GM20431 (cell line): ENCODE results near the gene OMP.

Experiments used
- in situ Hi-C: fragments of 300-500 bp; cut with MseI, MboI; formaldehyde crosslinking; loops from one replicate; pipeline ENCODE4 v1.15.0; 2020; ENCODE audit warnings: low sequenced_read_pairs; ENCODE audit not compliant: unreplicated experiment

Gene OMP

DNA sequence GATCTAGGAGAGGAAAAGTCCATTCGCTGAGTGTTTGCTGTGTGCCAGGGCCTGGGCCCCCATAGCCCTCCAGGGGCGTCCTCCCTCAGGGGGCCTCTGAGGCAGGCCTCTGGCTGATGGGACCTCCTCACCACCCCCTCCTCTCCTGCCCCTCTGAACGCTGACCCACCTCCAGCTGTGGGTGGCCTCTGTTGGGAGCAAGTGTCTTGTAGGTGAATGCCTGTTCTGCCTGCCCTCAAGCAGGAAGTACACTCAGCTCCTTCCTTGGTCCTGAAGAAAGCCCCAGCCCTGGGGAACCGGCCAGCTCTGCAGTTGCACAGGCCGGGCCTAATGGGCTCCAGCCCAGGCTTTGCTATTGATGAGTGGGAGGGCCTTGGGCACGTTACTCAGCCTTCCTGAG lies 28.9 kb downstream of the OMP start:
- in situ Hi-C loops, result no loop called here

GRCh38 chr11:77135069-77135468 lies 32.4 kb downstream of the OMP start:
- in situ Hi-C loops, result no loop called here

- in situ Hi-C loops, result no loop called here
Observed at GRCh38 chr11:77136074-77136473, 33.4 kb downstream of the OMP start.

DNA sequence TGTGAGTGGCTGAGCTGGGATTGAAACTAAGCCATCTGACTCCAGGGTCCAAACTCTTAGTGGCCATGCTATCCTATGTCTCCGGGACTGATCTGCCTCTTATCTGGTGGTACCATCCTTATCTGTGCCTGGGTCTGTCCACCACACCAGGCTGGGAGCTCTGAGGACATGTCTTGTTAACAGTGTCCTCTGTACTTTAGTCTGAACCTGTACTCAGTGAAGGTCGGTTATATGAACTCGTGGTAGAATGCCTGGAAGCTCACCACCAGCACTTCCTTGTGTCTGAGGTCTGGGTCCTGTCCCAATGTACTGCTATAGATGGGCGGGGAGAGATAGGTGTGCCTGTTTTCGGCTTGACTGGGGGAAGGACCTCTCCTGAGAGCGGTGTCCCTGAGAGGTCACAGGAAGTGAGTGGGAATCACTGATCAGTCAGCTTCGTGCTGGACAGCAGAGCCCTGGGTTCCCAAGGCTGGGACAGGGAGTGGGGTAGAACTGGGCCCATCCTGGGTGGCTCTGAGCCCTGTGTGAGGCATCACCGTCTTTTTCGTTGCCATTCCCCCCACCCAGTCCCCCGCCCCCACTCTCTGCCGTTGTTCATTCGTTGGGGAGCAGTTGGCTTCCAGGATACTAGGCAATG lies 34.3 kb downstream of the OMP start:
- in situ Hi-C loops, result no loop called here

GRCh38 chr11:77137421-77137820 lies 34.8 kb downstream of the OMP start:
- in situ Hi-C loops, result no loop called here

- in situ Hi-C loops, result no loop called here
Observed at GRCh38 chr11:77138106-77138649, 35.5 kb downstream of the OMP start.

DNA sequence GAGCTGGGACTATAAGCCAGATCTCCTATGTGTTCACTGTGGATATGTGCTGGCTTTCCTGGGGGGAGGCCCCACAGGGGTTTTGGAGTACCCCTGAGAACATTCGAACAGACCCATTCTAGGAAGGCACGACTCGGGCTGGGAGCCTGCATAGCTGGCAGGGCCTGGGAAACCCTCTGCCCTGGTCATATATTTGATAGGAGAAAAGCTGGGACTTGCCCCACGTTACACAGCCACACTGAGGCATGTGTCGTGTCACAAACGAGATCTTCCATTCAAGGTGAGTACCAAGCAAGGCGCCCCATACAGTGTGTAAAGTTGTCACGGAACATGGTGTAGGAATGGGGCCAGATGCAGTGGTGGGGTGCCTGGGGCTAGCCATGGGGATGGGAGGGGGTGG lies 36.6 kb downstream of the OMP start:
- in situ Hi-C loops, result no loop called here

DNA sequence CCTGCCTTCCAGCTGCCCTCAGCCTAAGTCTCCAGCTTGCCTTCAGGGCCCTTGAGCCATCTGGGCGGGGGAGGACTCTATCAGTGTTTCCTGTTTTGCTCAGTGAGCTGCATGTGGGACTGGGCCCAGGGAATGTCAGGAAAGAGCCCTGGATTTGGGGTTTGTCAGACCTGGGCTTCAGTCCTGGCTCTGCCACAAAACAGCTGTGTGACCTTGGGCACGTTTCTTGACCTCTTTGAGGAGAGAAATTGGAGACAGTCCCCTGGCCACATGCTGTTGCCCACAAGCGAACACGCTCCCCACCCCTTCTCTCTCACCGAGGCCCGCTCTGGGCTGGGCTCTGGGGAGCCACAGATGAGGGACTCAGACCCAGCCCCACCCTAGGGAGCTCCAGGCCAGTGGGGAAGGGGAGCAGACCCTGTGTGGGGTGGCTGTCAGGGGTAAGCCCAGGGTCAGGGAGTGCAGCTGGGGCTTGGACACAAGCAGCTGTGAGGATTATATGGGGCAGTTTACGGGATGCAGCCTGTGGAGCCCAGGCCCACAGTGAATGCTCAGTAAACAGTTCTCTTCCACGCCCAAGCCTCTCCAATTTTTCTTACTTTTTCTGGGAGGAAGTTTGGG lies 37.7 kb downstream of the OMP start:
- in situ Hi-C loops, result no loop called here

- in situ Hi-C loops, result no loop called here
Observed at GRCh38 chr11:77141034-77141433, 38.4 kb downstream of the OMP start.

GRCh38 chr11:77141475-77141874 lies 38.8 kb downstream of the OMP start:
- in situ Hi-C loops, result no loop called here

DNA sequence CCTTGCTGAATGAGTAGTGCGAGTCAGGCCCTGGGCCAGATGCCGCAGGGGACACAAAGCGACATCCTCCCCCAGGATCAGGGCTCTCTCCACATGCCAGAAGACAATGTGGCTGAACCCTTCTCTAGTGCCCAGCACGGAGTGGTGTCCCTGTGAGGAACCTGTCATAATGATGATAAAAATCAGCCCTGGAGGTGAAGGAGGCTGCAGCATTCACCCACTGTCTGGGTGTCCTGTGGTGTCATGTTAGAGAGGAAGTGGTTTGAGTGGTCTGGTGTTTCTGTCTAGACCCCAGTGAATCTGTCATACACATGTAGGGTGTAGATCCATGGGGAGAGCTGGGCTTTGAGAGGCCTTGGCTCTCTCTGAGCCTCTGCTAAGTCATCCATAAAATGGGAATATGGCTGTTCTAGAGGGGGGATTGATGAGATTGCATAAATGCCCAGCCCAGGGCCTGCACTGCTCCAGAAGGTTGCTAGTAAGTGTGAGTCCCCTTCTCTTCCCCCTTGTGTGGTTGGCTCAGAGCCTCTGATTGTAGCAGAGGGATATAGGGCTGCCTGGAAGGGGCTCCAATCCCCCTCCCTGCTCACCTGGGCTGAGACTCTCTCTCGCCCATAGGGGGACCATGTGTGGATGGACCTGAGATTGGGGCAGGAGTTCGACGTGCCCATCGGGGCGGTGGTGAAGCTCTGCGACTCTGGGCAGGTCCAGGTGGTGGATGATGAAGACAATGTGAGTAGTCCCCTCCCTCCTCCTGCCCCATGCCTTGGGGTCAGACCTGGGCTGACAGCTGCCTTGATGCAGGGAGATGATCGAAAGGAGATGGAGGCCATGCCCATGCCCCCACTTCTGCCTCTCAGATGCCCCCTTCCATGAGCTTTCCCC lies 39.7 kb downstream of the OMP start:
- in situ Hi-C loops, result no loop called here

DNA sequence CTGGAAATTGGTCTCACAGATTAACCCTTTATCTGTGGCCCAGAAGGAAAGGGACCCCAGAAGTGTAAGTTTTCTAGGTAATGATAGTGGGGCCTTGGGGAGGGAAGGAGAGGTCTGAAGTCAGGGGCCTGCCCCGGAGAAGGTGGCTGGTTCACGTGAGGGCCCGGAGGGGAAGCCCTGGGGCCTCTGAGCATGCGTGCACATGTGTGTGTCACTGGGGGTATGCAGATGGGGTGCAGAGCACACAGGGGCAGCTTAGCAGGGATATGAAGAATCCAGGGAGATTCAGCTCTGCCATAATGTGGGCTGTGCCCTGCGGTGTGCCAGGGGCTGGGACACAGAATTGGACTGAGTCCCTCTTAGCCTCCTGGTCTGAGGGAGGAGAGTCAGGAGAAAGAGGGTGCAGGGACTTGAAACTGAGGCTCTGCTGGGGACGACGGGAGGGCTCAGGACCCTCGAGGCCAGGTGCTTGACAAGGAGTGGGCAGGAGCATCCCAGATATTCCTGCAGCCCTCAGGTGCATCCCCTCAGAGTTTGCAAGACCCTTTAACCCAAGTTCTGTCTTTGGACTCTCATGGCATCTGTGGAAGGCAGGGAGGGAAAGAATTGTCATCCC lies 40.9 kb downstream of the OMP start:
- in situ Hi-C loops, result no loop called here

DNA sequence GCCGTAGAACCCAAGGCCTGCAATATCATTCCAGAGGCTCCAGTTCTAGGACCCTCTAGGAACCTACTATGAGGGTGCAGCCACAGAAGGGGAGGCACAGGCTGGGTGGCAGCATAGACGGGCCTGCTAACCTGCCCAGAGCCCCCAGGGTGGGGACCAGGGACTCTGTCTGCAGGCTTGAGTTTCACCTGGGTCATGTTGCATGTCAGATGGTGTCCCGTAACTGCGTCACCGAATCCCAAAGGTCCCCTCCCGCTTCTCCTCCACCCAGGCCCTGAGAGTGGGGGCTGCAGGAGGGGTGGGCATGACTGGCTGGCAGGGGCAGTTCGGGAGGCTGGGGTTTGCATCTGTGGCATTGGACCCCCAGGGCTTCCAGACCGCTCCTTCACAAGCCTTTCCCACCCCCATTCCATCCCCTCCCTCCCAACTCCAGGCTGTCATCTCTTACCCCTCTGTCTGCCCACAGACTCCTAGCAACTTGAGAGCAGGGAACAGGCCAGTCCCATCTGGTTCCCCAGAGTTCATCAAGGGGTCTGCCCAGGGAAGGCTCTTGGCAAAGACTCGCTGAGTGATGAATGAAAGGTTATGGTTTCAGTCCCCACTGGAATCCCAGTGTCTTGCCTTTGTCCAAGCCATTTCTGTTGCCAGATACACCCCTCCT lies 41.7 kb downstream of the OMP start:
- in situ Hi-C loops, result no loop called here

DNA sequence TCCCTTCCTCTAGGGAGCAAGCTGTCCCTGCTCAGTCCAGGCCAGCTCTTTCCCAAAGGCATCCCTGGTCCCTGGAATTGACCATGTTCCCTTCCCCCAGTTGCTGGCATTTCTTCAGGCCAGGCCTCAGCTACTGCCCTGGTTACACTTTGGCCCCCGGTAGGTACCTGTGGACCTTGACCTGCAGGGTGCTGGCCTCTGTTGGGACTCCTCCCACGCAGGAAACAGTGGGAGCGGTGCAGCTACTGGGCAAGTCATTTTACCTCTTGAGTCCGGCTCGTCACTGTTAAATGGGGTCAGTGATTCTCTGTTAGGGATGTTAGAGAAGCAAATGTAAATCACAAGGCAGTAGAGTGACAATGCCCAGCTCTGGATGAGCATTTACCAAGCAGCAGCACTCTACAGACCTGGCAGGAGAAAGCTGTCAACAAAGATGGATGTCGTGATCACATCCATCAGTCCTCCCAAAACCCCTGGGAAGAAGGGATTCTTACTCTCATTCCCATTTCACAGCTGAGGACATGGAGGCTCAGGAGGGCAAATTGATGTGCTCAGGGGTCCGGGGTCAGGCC lies 42.3 kb downstream of the OMP start:
- in situ Hi-C loops, result no loop called here

- in situ Hi-C loops, result no loop called here
Observed at GRCh38 chr11:77146261-77147035, 43.8 kb downstream of the OMP start.

DNA sequence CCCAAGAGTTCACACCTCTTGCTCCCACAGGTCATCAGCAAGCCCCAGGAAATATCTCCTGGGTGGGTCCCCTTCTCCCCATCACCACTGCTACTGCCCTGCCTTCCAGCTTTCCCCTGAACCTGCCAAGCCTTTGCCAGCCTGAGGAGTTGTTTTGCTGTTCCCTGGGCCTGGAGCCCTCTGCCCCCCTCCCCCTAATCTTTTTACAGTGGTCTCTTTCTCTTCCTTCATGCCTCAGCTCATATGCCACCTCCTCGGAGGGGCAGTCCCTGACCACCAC lies 44.3 kb downstream of the OMP start:
- in situ Hi-C loops, result no loop called here

GRCh38 chr11:77147668-77148321 lies 45.2 kb downstream of the OMP start:
- in situ Hi-C loops, result no loop called here

DNA sequence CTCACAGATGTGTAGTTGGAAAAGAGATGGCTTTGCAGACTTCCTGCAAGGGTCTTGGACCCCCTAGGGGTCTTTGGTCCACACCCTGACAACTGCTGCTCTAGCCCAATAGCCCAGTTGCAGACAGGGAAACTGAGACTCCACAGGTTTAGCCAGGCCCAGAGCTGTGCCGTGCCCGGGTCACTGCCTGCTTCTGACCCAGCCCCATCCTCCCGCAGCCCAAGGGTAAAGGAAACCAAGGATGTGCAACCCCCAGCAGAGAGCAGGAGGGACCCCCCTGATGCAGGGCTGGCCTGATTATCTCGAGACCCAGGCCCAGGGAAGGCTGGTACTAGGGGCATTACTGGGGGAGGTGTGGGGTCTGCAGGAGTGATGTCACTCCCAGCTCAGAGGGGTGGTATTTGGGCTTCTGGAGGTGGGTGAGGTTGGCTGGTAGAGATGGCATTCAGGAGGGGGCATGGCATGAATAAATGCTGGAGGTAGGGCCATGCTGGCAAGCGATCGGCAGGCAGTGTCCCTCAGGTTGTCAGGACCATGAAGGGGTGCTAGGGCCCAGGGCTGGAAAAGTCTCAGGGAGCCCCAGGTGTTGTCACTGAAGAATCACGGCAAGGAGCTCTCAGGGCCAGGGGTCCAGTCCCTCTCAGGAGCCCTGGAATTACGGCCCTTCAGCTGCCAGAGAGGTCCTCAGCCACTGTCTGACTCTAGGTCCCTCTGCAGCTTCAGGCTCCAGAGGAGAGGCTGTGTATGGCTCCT lies 46.5 kb downstream of the OMP start:
- in situ Hi-C loops, result no loop called here
